Hepatocyte (in vitro differentiated cells): Measurements from ENCODE around the gene ITPKC.

Experiments
- EZH2 ChIP-seq: fragments of 200-600 bp; sonication (generic); IDR thresholded peaks from 2 replicates; pipeline ENCODE4 v1.6.1; 2016; ENCODE audit warnings: antibody characterized with exemption, mild to moderate bottlenecking, borderline replicate concordance
- EZH2phosphoT487 ChIP-seq: fragments of 200-600 bp; sonication (generic); IDR thresholded peaks from one replicate; pipeline ENCODE4 v1.6.1; 2018; ENCODE audit warnings: antibody characterized with exemption, mild to moderate bottlenecking, low read depth, moderate library complexity; ENCODE audit not compliant: unreplicated experiment, severe bottlenecking
- TF ChIP-seq, protein P1 (sequence below): fragments of 200-600 bp; sonication (generic); IDR thresholded peaks from 2 replicates; pipeline ENCODE4 v1.5.1; 2016; ENCODE audit warnings: antibody characterized with exemption, mild to moderate bottlenecking; ENCODE audit not compliant: poor library complexity

- TF ChIP-seq, protein P1, sequence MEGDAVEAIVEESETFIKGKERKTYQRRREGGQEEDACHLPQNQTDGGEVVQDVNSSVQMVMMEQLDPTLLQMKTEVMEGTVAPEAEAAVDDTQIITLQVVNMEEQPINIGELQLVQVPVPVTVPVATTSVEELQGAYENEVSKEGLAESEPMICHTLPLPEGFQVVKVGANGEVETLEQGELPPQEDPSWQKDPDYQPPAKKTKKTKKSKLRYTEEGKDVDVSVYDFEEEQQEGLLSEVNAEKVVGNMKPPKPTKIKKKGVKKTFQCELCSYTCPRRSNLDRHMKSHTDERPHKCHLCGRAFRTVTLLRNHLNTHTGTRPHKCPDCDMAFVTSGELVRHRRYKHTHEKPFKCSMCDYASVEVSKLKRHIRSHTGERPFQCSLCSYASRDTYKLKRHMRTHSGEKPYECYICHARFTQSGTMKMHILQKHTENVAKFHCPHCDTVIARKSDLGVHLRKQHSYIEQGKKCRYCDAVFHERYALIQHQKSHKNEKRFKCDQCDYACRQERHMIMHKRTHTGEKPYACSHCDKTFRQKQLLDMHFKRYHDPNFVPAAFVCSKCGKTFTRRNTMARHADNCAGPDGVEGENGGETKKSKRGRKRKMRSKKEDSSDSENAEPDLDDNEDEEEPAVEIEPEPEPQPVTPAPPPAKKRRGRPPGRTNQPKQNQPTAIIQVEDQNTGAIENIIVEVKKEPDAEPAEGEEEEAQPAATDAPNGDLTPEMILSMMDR: no peak
- no peak for TF ChIP-seq EZH2
- TF ChIP-seq EZH2phosphoT487: no peak
These were observed 63.7 kb downstream of the ITPKC start for GRCh38 chr19:40780582-40780981.
